ENCODE results near the gene TACC3.

The TACC3 gene

GRCh38 chr4:1748465-1748995 is 27.2 kb downstream of the TACC3 start:
- peak; percentile 70 to 77 for DNase-seq

GRCh38 chr4:1749370-1749769 is 28.0 kb downstream of the TACC3 start:
- no peak for DNase-seq

- no peak for DNase-seq
Observed at GRCh38 chr4:1749826-1750225, 28.5 kb downstream of the TACC3 start.

GRCh38 chr4:1750381-1751154 is 29.2 kb downstream of the TACC3 start:
- no peak for DNase-seq

- no peak for DNase-seq
Observed at GRCh38 chr4:1751155-1751918, 30.0 kb downstream of the TACC3 start.

- no peak for DNase-seq
Observed at GRCh38 chr4:1751919-1752283, 30.6 kb downstream of the TACC3 start.

GRCh38 chr4:1752284-1753041 is 31.1 kb downstream of the TACC3 start:
- DNase-seq = no peak

- no peak for DNase-seq
Observed at GRCh38 chr4:1753294-1753696, 32.0 kb downstream of the TACC3 start.

GRCh38 chr4:1753697-1754311 is 32.5 kb downstream of the TACC3 start:
- DNase-seq = no peak

GRCh38 chr4:1754336-1754735 is 33.0 kb downstream of the TACC3 start:
- no peak for DNase-seq

- no peak for DNase-seq
Observed at GRCh38 chr4:1755297-1755696, 34.0 kb downstream of the TACC3 start.

GRCh38 chr4:1756079-1756478 is 34.8 kb downstream of the TACC3 start:
- DNase-seq = no peak

- no peak for DNase-seq
Observed at GRCh38 chr4:1756893-1757779, 35.8 kb downstream of the TACC3 start.

GRCh38 chr4:1757836-1758235 is 36.5 kb downstream of the TACC3 start:
- no peak for DNase-seq

GRCh38 chr4:1758306-1759121 is 37.2 kb downstream of the TACC3 start:
- no peak for DNase-seq

- DNase-seq = no peak
Observed at GRCh38 chr4:1759170-1759817, 38.0 kb downstream of the TACC3 start.

- DNase-seq = no peak
Observed at GRCh38 chr4:1759818-1760223, 38.5 kb downstream of the TACC3 start.

GRCh38 chr4:1760521-1761071 is 39.3 kb downstream of the TACC3 start:
- DNase-seq = no peak

- no peak for DNase-seq
Observed at GRCh38 chr4:1761130-1761689, 39.9 kb downstream of the TACC3 start.

All from activated CD4-positive, alpha-beta T cell treated with anti-CD3 and anti-CD28 coated beads for 4 hours (primary cell).